Mesenchymal stem cell (in vitro differentiated cells and primary cell): ENCODE results near the gene ACADVL. TPM values are rescaled to one million over a fixed set of nuclear protein-coding genes. Genes with fewer than 3 reads are reported as not detected.
"Not testable (repeated sequence)": the region's sequence is repeated elsewhere in the genome, so short reads cannot be mapped to it uniquely, and the experiment has no call there.

Experiments
- DNase-seq: peaks from one replicate; pipeline ENCODE4 v3.0.0-alpha.2; 2013
- H2AFZ ChIP-seq: one replicate; pipeline ENCODE4 v1.6.1; 2013; ENCODE audit warnings: low read depth, mild to moderate bottlenecking, control low read depth, inconsistent platforms, low read length, moderate library complexity
- H2AK5ac ChIP-seq: 2 replicates; pipeline ENCODE4 v1.6.1; 2013; ENCODE audit warnings: low read length, moderate library complexity, mild to moderate bottlenecking, inconsistent platforms; ENCODE audit not compliant: severe bottlenecking
- H2BK120ac ChIP-seq: one replicate; pipeline ENCODE4 v1.6.1; 2013; ENCODE audit warnings: low read depth, mild to moderate bottlenecking, inconsistent platforms, low read length, moderate library complexity
- H2BK12ac ChIP-seq, 2 experiments: one replicate each; pipeline ENCODE4 v1.6.1; 2013; ENCODE audit warnings: inconsistent platforms in 2 of 2, low read length in 2 of 2, mild to moderate bottlenecking in 2 of 2, moderate library complexity in 2 of 2, control low read depth in 1 of 2
- H2BK15ac ChIP-seq: one replicate; pipeline ENCODE4 v1.6.1; 2013; ENCODE audit warnings: mild to moderate bottlenecking, low read depth, inconsistent platforms; ENCODE audit not compliant: poor library complexity, severe bottlenecking
- H2BK5ac ChIP-seq: 2 replicates; pipeline ENCODE4 v1.6.1; 2013; ENCODE audit warnings: low read depth, mild to moderate bottlenecking, low read length, control low read depth, inconsistent platforms; ENCODE audit not compliant: poor library complexity, severe bottlenecking
- H3K14ac ChIP-seq, 2 experiments: one replicate each; pipeline ENCODE4 v1.6.1; 2013; ENCODE audit warnings: inconsistent platforms in 2 of 2, low read length in 2 of 2, control low read depth in 1 of 2, mild to moderate bottlenecking in 1 of 2, moderate library complexity in 1 of 2
- H3K18ac ChIP-seq, 2 experiments: one replicate each; pipeline ENCODE4 v1.6.1; 2013; ENCODE audit warnings: inconsistent platforms in 2 of 2, low read length in 2 of 2, control low read depth in 1 of 2, low read depth in 1 of 2, mild to moderate bottlenecking in 1 of 2
- H3K23ac ChIP-seq, 2 experiments: one replicate each; pipeline ENCODE4 v1.6.1; 2013; ENCODE audit warnings: inconsistent platforms in 2 of 2, low read length in 2 of 2, mild to moderate bottlenecking in 2 of 2, moderate library complexity in 2 of 2, control low read depth in 1 of 2
- H3K27ac ChIP-seq: 2 replicates; pipeline ENCODE4 v1.5.1; 2013; ENCODE audit warnings: mild to moderate bottlenecking, moderate library complexity, low read length, control low read depth, inconsistent platforms; ENCODE audit not compliant: poor library complexity, severe bottlenecking
- H3K27me3 ChIP-seq, 2 experiments: 2 replicates each; pipeline versions ENCODE4 v1.6.1 to v1.7.0; 2013; ENCODE audit warnings: low read length in 2 of 2, mild to moderate bottlenecking in 2 of 2, moderate library complexity in 2 of 2, control low read depth in 1 of 2, inconsistent platforms in 1 of 2; ENCODE audit not compliant: control insufficient read depth in 1 of 2, insufficient read depth in 1 of 2
- H3K36me3 ChIP-seq, 2 experiments: 2 replicates each; pipeline versions ENCODE4 v1.6.1 to v1.7.0; 2013; ENCODE audit warnings: low read length in 2 of 2, control low read depth in 1 of 2, inconsistent platforms in 1 of 2, low read depth in 1 of 2, mild to moderate bottlenecking in 1 of 2; ENCODE audit not compliant: insufficient read depth in 2 of 2, control insufficient read depth in 1 of 2
- H3K4ac ChIP-seq, 2 experiments: one replicate each; pipeline ENCODE4 v1.6.1; 2013; ENCODE audit warnings: inconsistent platforms in 2 of 2, low read length in 2 of 2, mild to moderate bottlenecking in 2 of 2, moderate library complexity in 2 of 2, control low read depth in 1 of 2, low read depth in 1 of 2
- H3K4me1 ChIP-seq: 2 replicates; pipeline ENCODE4 v1.6.1; 2013; ENCODE audit warnings: low read depth, low read length, control low read depth; ENCODE audit not compliant: control insufficient read depth, insufficient read depth
- H3K4me2 ChIP-seq: 2 replicates; pipeline ENCODE4 v1.6.1; 2013; ENCODE audit warnings: low read length, mild to moderate bottlenecking, inconsistent platforms; ENCODE audit not compliant: poor library complexity, severe bottlenecking
- H3K4me3 ChIP-seq, 2 experiments: 2 replicates each; pipeline versions ENCODE4 v1.5.1 to v1.7.0; 2013; ENCODE audit warnings: low read length in 2 of 2, mild to moderate bottlenecking in 2 of 2, control low read depth in 1 of 2, low read depth in 1 of 2; ENCODE audit not compliant: insufficient read depth in 1 of 2
- H3K79me1 ChIP-seq: replicated peaks from 2 replicates; pipeline ENCODE4 v1.6.1; 2013; ENCODE audit warnings: mild to moderate bottlenecking, control low read depth, low read length, inconsistent platforms; ENCODE audit not compliant: poor library complexity, severe bottlenecking
- H3K9ac ChIP-seq: 2 replicates; pipeline ENCODE4 v1.7.0; 2013; ENCODE audit warnings: mild to moderate bottlenecking, low read length, moderate library complexity
- H3K9me3 ChIP-seq: 2 replicates; pipeline ENCODE4 v1.7.0; 2013; ENCODE audit warnings: mild to moderate bottlenecking, low read length; ENCODE audit not compliant: control insufficient read depth
- H4K8ac ChIP-seq: one replicate; pipeline ENCODE4 v1.6.1; 2013; ENCODE audit warnings: inconsistent platforms, mild to moderate bottlenecking, low read length, moderate library complexity
- H4K91ac ChIP-seq: one replicate; pipeline ENCODE4 v1.6.1; 2013; ENCODE audit warnings: mild to moderate bottlenecking, low read length, inconsistent platforms
- WGBS: methylation state at CpG from one replicate; pipeline ENCODE4 v1.1.7; 2013; ENCODE audit warnings: mixed read lengths; 5-methylcytosine and 5-hydroxymethylcytosine counted together
- polyA plus RNA-seq, 2 experiments: library from polyadenylated mRNA; stranded (reverse); fragments of 200-250 nt; gene quantifications; one replicate each; pipeline ENCODE4 v1.2.3, GENCODE V29; 2013

ACADVL gene
- 273 TPM for polyA plus RNA-seq (2013, experiment 1 of 2)
- 278 TPM for polyA plus RNA-seq (2013, experiment 2 of 2)

DNA sequence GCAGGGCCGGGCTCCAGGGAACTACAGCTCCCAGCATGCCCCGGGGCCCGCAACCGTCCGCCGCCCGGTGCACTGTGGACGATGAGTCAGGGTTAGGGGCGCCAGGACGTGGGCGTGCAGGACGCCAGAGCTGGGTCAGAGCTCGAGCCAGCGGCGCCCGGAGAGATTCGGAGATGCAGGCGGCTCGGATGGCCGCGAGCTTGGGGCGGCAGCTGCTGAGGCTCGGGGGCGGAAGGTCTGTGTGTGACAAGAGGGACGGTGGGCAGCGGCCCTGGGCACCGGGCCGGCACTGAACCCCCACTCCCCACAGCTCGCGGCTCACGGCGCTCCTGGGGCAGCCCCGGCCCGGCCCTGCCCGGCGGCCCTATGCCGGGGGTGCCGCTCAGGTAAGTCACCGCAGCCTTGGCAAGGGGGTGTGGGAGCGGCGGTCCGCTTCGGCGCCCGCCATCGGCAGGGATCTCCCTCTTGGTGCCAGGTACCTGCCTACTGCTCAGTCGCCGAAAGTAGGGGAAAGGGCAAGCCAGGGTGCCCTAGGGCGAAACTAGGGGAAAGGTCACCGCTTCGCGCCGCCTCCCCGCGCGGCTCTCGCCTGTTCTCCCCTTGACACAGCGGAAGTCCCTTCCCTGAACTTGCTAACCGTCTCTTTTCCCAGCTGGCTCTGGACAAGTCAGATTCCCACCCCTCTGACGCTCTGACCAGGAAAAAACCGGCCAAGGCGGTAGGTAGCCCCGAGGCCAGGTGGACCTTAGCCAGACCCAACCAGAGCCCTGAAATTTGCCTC lies at the start of gene ACADVL, which contains the start of gene DLG4:
TSS of gene ACADVL (plus strand) at position 127 of the 781 bp plus-strand sequence. CDS start at position 174, 47 bp downstream.
TSS of gene DLG4 (minus strand) at position 25 of the 781 bp plus-strand sequence.
- Histone ChIP-seq H2BK12ac (peak within 1 kb of the TSS; percentile 70 to 75), H2BK120ac (peak within 1 kb of the TSS; percentile 66), H3K14ac (peak within 1 kb of the TSS in 1 of 2 experiments; percentile 95), H3K4me2 (peak within 1 kb of the TSS; percentile 85), H3K9me3 (no peaks in the 10 kb centered on the region), H3K27ac (peak within 1 kb of the TSS; percentile 77), H2BK5ac (peak within 1 kb of the TSS; percentile 57), H3K18ac (peak within 1 kb of the TSS; percentile 94 to 97), H2AFZ (peak within 1 kb of the TSS; percentile 67), H4K8ac (peak within 1 kb of the TSS; percentile 70), H3K23ac (peak within 1 kb of the TSS in 1 of 2 experiments; percentile 91), H3K4me1 (peaks cover 70% of the 10 kb centered on the region), H3K4me3 (peak within 1 kb of the TSS; percentile 83 to 88), H2BK15ac (no peak within 1 kb of the TSS), H3K36me3 (peaks cover 38 to 41% of the 10 kb centered on the region in 2 experiments), H3K9ac (peak within 1 kb of the TSS; percentile 96), H3K79me1 (peaks cover 18% of the 10 kb centered on the region), H2AK5ac (peak within 1 kb of the TSS; percentile 38), H4K91ac (peak within 1 kb of the TSS; percentile 93), H3K4ac (peak within 1 kb of the TSS; percentile 77 to 88), H3K27me3 (no peaks in the 10 kb centered on the region)
- WGBS = under 1% methylated on average over 57 of the region's 63 CpGs
- peak; percentile 90 for DNase-seq

DNA sequence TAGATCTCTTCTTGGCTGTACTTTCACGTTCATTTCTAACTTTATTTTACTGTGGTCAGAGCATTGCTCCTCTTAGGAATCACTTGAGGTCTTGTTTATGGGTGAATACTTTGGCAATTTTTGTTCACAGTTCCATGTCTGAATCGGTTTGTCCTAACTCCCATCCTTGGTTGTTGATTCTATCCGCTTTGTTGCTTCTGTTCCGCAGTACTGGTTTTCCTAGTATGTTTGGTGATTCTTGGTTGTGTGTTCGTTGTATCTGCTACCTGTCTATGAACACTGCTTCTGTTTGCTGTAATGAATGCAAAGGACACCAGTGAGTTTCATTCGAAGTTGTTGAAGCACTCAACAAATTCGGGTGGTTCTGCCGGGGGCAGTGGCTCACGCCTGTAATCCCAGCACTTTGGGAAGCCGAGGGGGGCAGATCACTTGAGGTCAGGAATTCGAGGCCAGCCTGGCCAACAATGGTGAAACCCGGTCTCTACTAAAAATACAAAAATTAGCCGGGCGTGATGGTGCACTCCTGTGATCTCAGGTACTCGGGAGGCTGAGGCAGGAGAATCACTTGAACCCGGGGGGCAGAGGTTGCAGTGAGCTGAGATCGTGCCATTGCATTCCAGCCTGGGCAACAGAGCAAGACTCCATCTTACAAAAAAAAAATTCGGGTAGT lies 47.1 kb upstream of the ACADVL start:
- not testable (repeated sequence) for H3K4ac ChIP-seq, H3K9ac ChIP-seq, H4K91ac ChIP-seq, H3K9me3 ChIP-seq, H3K18ac ChIP-seq, H3K79me1 ChIP-seq, H3K4me3 ChIP-seq, H3K23ac ChIP-seq, H3K14ac ChIP-seq, H2AFZ ChIP-seq, DNase-seq, H3K4me2 ChIP-seq, H2BK5ac ChIP-seq, H4K8ac ChIP-seq, H3K27ac ChIP-seq, H2BK15ac ChIP-seq, H2BK120ac ChIP-seq, H2AK5ac ChIP-seq, H3K36me3 ChIP-seq, H2BK12ac ChIP-seq
- Histone ChIP-seq H3K4me1 (peaks cover 15% of the 10 kb centered on the region), H3K27me3 (peaks cover 15 to 33% of the 10 kb centered on the region in 2 experiments)
- WGBS = 95% methylated on average over 18 of the region's 18 CpGs

GRCh38 chr17:7173687-7174602 lies 45.8 kb upstream of the ACADVL start:
- Histone ChIP-seq H3K23ac (no peak overlapping the region), H3K9ac (no peak overlapping the region), H4K91ac (no peak overlapping the region), H3K27ac (no peak overlapping the region), H3K36me3 (no peaks in the 10 kb centered on the region), H3K9me3 (peaks cover 8% of the 10 kb centered on the region), H3K4me2 (no peak overlapping the region), H3K18ac (no peak overlapping the region), H2BK120ac (no peak overlapping the region), H2AFZ (peak overlapping the region; percentile 10), H2BK15ac (peak overlapping the region; percentile 30), H3K27me3 (peaks cover 15 to 45% of the 10 kb centered on the region in 2 experiments), H2BK5ac (no peak overlapping the region), H3K4me1 (peaks cover 22% of the 10 kb centered on the region), H4K8ac (no peak overlapping the region), H2AK5ac (no peak overlapping the region), H3K4me3 (peak overlapping the region in 1 of 2 experiments; percentile 29), H3K14ac (no peak overlapping the region), H3K4ac (no peak overlapping the region), H3K79me1 (no peaks in the 10 kb centered on the region), H2BK12ac (no peak overlapping the region)
- 60% methylated on average over 52 of the region's 69 CpGs for WGBS
- DNase-seq = peak; percentile 27
